GM21723 (cell line): Measurements from ENCODE around the gene GRAMD4.

ENCODE experiments used
- ATAC-seq: cut with Tn5 transposase; IDR thresholded peaks from one replicate; pipeline ENCODE4 v1.9.1; 2021; ENCODE audit warnings: mild to moderate bottlenecking, moderate library complexity; ENCODE audit not compliant: unreplicated experiment

Gene GRAMD4

GRCh38 chr22:46619830-46620501 lies at the start of gene GRAMD4:
Gene GRAMD4, plus strand, starts transcription at chr22:46620386. Its CDS starts 6,414 bp downstream, at chr22:46626800.
- no peak for ATAC-seq

- no peak for ATAC-seq
Measured at GRCh38 chr22:46571642-46572250, 48.4 kb upstream of the GRAMD4 start.

GRCh38 chr22:46572911-46573780 lies 47.0 kb upstream of the GRAMD4 start:
- no peak for ATAC-seq

GRCh38 chr22:46573781-46574437 lies 46.3 kb upstream of the GRAMD4 start:
- ATAC-seq = no peak

- no peak for ATAC-seq
Measured at GRCh38 chr22:46574438-46574992, 45.7 kb upstream of the GRAMD4 start.

- ATAC-seq = no peak
Measured at GRCh38 chr22:46574993-46575910, 44.9 kb upstream of the GRAMD4 start.

GRCh38 chr22:46575911-46576555 lies 44.2 kb upstream of the GRAMD4 start:
- ATAC-seq = no peak

GRCh38 chr22:46576556-46577367 lies 43.4 kb upstream of the GRAMD4 start:
- no peak for ATAC-seq

- no peak for ATAC-seq
Measured at GRCh38 chr22:46577368-46578249, 42.6 kb upstream of the GRAMD4 start.

GRCh38 chr22:46578251-46578823 lies 41.8 kb upstream of the GRAMD4 start:
- no peak for ATAC-seq

GRCh38 chr22:46578824-46579561 lies 41.2 kb upstream of the GRAMD4 start:
- no peak for ATAC-seq

- ATAC-seq = no peak
Measured at GRCh38 chr22:46579751-46580449, 40.3 kb upstream of the GRAMD4 start.

- no peak for ATAC-seq
Measured at GRCh38 chr22:46580940-46581537, 39.1 kb upstream of the GRAMD4 start.

GRCh38 chr22:46581538-46582244 lies 38.5 kb upstream of the GRAMD4 start:
- no peak for ATAC-seq
